NOMO-1 treated with dmso at 0.1 percent for 144 hours (cell line): ENCODE data around the gene SAMSN1.

Experiments used
- DNase-seq: peaks from one replicate; lab custom pipeline; 2025; ENCODE audit not compliant: unreplicated experiment; lab: John Stamatoyannopoulos, UW

Gene SAMSN1

GRCh38 chr21:14448784-14449183, 97.3 kb downstream of the SAMSN1 start:
- no peak for DNase-seq

GRCh38 chr21:14438211-14438610, 107.9 kb downstream of the SAMSN1 start:
- DNase-seq: no peak

GRCh38 chr21:14435423-14435822, 110.7 kb downstream of the SAMSN1 start:
- no peak for DNase-seq
